HepG2 (cell line): ENCODE results near the gene GUK1. TPM values are rescaled to one million over a fixed set of nuclear protein-coding genes. Genes with fewer than 3 reads are reported as not detected.

ENCODE experiments used
- AHDC1 ChIP-seq: sonication (generic); formaldehyde crosslinking; IDR thresholded peaks from 2 replicates; pipeline ENCODE4 v1.5.1; 2020; ENCODE audit warnings: mild to moderate bottlenecking, missing genetic modification reagents, borderline replicate concordance
- ATF4 ChIP-seq, 2 experiments: fragments of 450-650 bp in 1 of 2; sonication (generic) in 1 of 2; formaldehyde crosslinking; IDR thresholded peaks; 2 replicates each; pipeline versions ENCODE4 v1.5.0 to v1.8.0; 2020 to 2022; ENCODE audit warnings: mild to moderate bottlenecking in 1 of 2, missing genetic modification reagents in 1 of 2
- FOXP4 ChIP-seq: sonication (generic); formaldehyde crosslinking; IDR thresholded peaks from 2 replicates; pipeline ENCODE4 v1.4.0; 2020; ENCODE audit warnings: missing genetic modification reagents
- GABPA ChIP-seq, 2 experiments: IDR thresholded peaks; 2 replicates each; pipeline ENCODE4 v1.6.1; 2011 to 2016; ENCODE audit warnings: low read depth in 2 of 2, low read length in 1 of 2, missing biosample characterization in 1 of 2, missing genetic modification characterization in 1 of 2
- HBP1 ChIP-seq: IDR thresholded peaks from 2 replicates; pipeline ENCODE4 v1.6.1; 2016; ENCODE audit warnings: low read depth, control low read depth
- HDAC6 ChIP-seq: fragments of 200-600 bp; sonication (generic); IDR thresholded peaks from 2 replicates; pipeline ENCODE4 v1.7.0; 2017; ENCODE audit warnings: mild to moderate bottlenecking, antibody characterized with exemption, low read length, low read depth
- HES4 ChIP-seq: sonication (generic); formaldehyde crosslinking; IDR thresholded peaks from 2 replicates; pipeline ENCODE4 v1.9.0; 2021; ENCODE audit warnings: mild to moderate bottlenecking, missing genetic modification reagents, borderline replicate concordance
- HIVEP1 ChIP-seq: sonication (generic); formaldehyde crosslinking; IDR thresholded peaks from 2 replicates; pipeline ENCODE4 v1.4.0; 2020; ENCODE audit warnings: mild to moderate bottlenecking, missing genetic modification reagents
- MAFG ChIP-seq: sonication (generic); formaldehyde crosslinking; IDR thresholded peaks from 2 replicates; pipeline ENCODE4 v1.5.1; 2020; ENCODE audit warnings: mild to moderate bottlenecking, missing genetic modification reagents
- PLRG1 ChIP-seq: fragments of 450-650 bp; conservative IDR thresholded peaks from 2 replicates; pipeline ENCODE4 v1.6.1; 2016
- TAF1 ChIP-seq: sonication (generic); formaldehyde crosslinking; IDR thresholded peaks from 2 replicates; pipeline ENCODE4 v1.4.0; 2020; ENCODE audit warnings: missing genetic modification reagents
- TRIM24 ChIP-seq: sonication (generic); formaldehyde crosslinking; IDR thresholded peaks from 2 replicates; pipeline ENCODE4 v1.8.0; 2022; ENCODE audit warnings: mild to moderate bottlenecking, missing genetic modification reagents
- ZNF329 ChIP-seq: sonication (generic); formaldehyde crosslinking; IDR thresholded peaks from 2 replicates; pipeline ENCODE4 v1.9.0; 2021; ENCODE audit warnings: low read depth, mild to moderate bottlenecking, missing genetic modification reagents
- ZNF607 ChIP-seq: sonication (generic); formaldehyde crosslinking; IDR thresholded peaks from 2 replicates; pipeline ENCODE4 v1.5.1; 2020; ENCODE audit warnings: missing genetic modification reagents, mild to moderate bottlenecking, borderline replicate concordance
- ZNF704 ChIP-seq: sonication (generic); formaldehyde crosslinking; IDR thresholded peaks from 2 replicates; pipeline ENCODE4 v1.8.1; 2023; ENCODE audit warnings: mild to moderate bottlenecking, inconsistent platforms, moderate library complexity, missing genetic modification reagents, borderline replicate concordance
- ZNF761 ChIP-seq: sonication (generic); formaldehyde crosslinking; conservative IDR thresholded peaks from 2 replicates; pipeline ENCODE4 v1.4.0; 2020; ENCODE audit warnings: mild to moderate bottlenecking, missing genetic modification reagents
- ZNF839 ChIP-seq: sonication (generic); formaldehyde crosslinking; IDR thresholded peaks from 2 replicates; pipeline ENCODE4 v1.4.0; 2020; ENCODE audit warnings: missing genetic modification reagents, mild to moderate bottlenecking, borderline replicate concordance
- polyA plus RNA-seq, 8 experiments: library from polyadenylated mRNA; depleted of rRNA in 3 of 8; stranded (reverse) in 7 of 8; unstranded in 1 of 8; fragments of >200 nt; fragmentation: Illumina TruSeq in 4 of 8; extraction: Trizol in 4 of 8; gene quantifications; 2 replicates each; pipeline versions ENCODE4 v1.2.1 to v1.2.3, GENCODE V29; 2011 to 2016; ENCODE audit warnings: low read depth in 4 of 8, missing spikeins in 1 of 8, mixed read lengths in 1 of 8; ENCODE audit not compliant: insufficient read depth in 1 of 8
- total RNA-seq, 5 experiments: library from RNA; depleted of rRNA; stranded (reverse); fragments of >200 nt; fragmentation: Illumina TruSeq; extraction: Trizol; gene quantifications; 2 replicates each; pipeline ENCODE4 v1.2.3, GENCODE V29; 2016; ENCODE audit warnings: low read depth in 1 of 5

GUK1 gene
- total and polyA plus RNA-seq, 2 of the 13 experiments (the other 11 are each of a cell fraction or from before 2014, with no cell fraction given), result 116 to 154 TPM

- TF ChIP-seq ZNF839 (CRISPR knock-in tag) (no peak), HBP1 (CRISPR knock-in tag) (0 out of 2 replicates have a peak, but pooled peaks have one; percentile 47), HDAC6 (no peak), ATF4 (CRISPR knock-in tag; IDR thresholded peaks at IDR 0.05) (peak in 1 of 2 experiments; percentile 53; a peak in 1 of 4 replicates), PLRG1 (no peak), GABPA (IDR thresholded peaks at IDR 0.05; ENCODE audit: low read depth, low read length) (no peak), GABPA (CRISPR knock-in tag; IDR thresholded peaks at IDR 0.05; ENCODE audit: low read depth) (0 out of 2 replicates have a peak, but pooled peaks have one; percentile 11), TRIM24 (CRISPR knock-in tag) (no peak), MAFG (CRISPR knock-in tag) (no peak), HIVEP1 (peak; percentile 91), TAF1 (CRISPR knock-in tag) (no peak), ZNF704 (CRISPR knock-in tag) (no peak), ZNF607 (CRISPR knock-in tag) (0 out of 2 replicates have a peak, but pooled peaks have one; percentile 24), AHDC1 (CRISPR knock-in tag) (no peak), ZNF761 (0 out of 2 replicates have a peak, but pooled peaks have one; percentile 3), ZNF329 (CRISPR knock-in tag) (no peak), HES4 (CRISPR knock-in tag) (no peak), FOXP4 (CRISPR knock-in tag) (no peak)
Observed at GRCh38 chr1:228166170-228166936, 26.3 kb downstream of the GUK1 start (continued).
